SK-N-SH treated with all-trans-retinoic acid at 6 μM for 48 hours (cell line): ENCODE data around the gene CACNA1D.

Source experiments
- ATAC-seq: fragments of 200-7000 bp; cut with Tn5 transposase; 3 replicates; pipeline ENCODE4 v1.9.1; 2020; ENCODE audit warnings: mild to moderate bottlenecking, moderate library complexity
- ARNTL ChIP-seq: fragments of 450-650 bp; formaldehyde crosslinking; IDR thresholded peaks from 2 replicates; pipeline ENCODE4 v1.5.0; 2020; ENCODE audit warnings: low read depth, mild to moderate bottlenecking, moderate library complexity, borderline replicate concordance
- CSDC2 ChIP-seq: fragments of 250-450 bp; sonication (Bioruptor Pico); IDR thresholded peaks from 2 replicates; pipeline ENCODE4 v1.5.0; 2020; ENCODE audit warnings: mild to moderate bottlenecking, moderate library complexity
- ESRRG ChIP-seq: fragments of 250-450 bp; sonication (Bioruptor Pico); IDR thresholded peaks from 2 replicates; pipeline ENCODE4 v1.6.1; 2021; ENCODE audit warnings: mild to moderate bottlenecking
- GLIS3 ChIP-seq: fragments of 250-450 bp; sonication (Bioruptor Pico); IDR thresholded peaks from 2 replicates; pipeline ENCODE4 v1.5.0; 2020; ENCODE audit warnings: mild to moderate bottlenecking, moderate library complexity
- OSR1 ChIP-seq: fragments of 250-450 bp; sonication (Bioruptor Pico); IDR thresholded peaks from 2 replicates; pipeline ENCODE4 v1.8.0; 2022; ENCODE audit warnings: moderate library complexity, mild to moderate bottlenecking, inconsistent platforms
- RARB ChIP-seq: fragments of 250-450 bp; sonication (Bioruptor Pico); IDR thresholded peaks from 2 replicates; pipeline ENCODE4 v1.8.0; 2021; ENCODE audit warnings: mild to moderate bottlenecking, moderate library complexity
- SNAI2 ChIP-seq: fragments of 250-450 bp; sonication (Bioruptor Pico); IDR thresholded peaks from 2 replicates; pipeline ENCODE4 v1.5.0; 2020; ENCODE audit warnings: mild to moderate bottlenecking, moderate library complexity
- TCF4 ChIP-seq: fragments of 250-450 bp; sonication (Bioruptor Pico); IDR thresholded peaks from 2 replicates; pipeline ENCODE4 v1.8.0; 2021; ENCODE audit warnings: mild to moderate bottlenecking, moderate library complexity, borderline replicate concordance
- ZFP3 ChIP-seq: fragments of 250-450 bp; sonication (Bioruptor Pico); IDR thresholded peaks from 2 replicates; pipeline ENCODE4 v1.5.0; 2020; ENCODE audit warnings: mild to moderate bottlenecking, moderate library complexity
- ZFP30 ChIP-seq: fragments of 450-650 bp; formaldehyde crosslinking; IDR thresholded peaks from 2 replicates; pipeline ENCODE4 v1.5.0; 2022; ENCODE audit warnings: mild to moderate bottlenecking, moderate library complexity
- ZNF565 ChIP-seq: fragments of 450-650 bp; formaldehyde crosslinking; conservative IDR thresholded peaks from 2 replicates; pipeline ENCODE4 v1.5.0; 2020; ENCODE audit warnings: low read depth, mild to moderate bottlenecking, moderate library complexity
- ZNF70 ChIP-seq: fragments of 450-650 bp; formaldehyde crosslinking; IDR thresholded peaks from 2 replicates; pipeline ENCODE4 v1.5.0; 2020; ENCODE audit warnings: mild to moderate bottlenecking, moderate library complexity
- TF ChIP-seq, protein P1 (sequence below): fragments of 250-450 bp; sonication (Bioruptor Pico); IDR thresholded peaks from 2 replicates; pipeline ENCODE4 v1.8.0; 2021; ENCODE audit warnings: low read depth, mild to moderate bottlenecking, moderate library complexity, borderline replicate concordance
- TF ChIP-seq, protein P2 (sequence below): fragments of 250-450 bp; sonication (Bioruptor Pico); IDR thresholded peaks from 2 replicates; pipeline ENCODE4 v1.5.0; 2020; ENCODE audit warnings: mild to moderate bottlenecking, moderate library complexity
- TF ChIP-seq, protein P3 (sequence below): fragments of 250-450 bp; sonication (Bioruptor Pico); IDR thresholded peaks from 2 replicates; pipeline ENCODE4 v1.5.1; 2020; ENCODE audit warnings: low read depth, mild to moderate bottlenecking, moderate library complexity
- TF ChIP-seq, protein P4 (sequence below): fragments of 250-450 bp; sonication (Bioruptor Pico); IDR thresholded peaks from 2 replicates; pipeline ENCODE4 v1.5.1; 2021; ENCODE audit warnings: mild to moderate bottlenecking, moderate library complexity

The CACNA1D gene

DNA sequence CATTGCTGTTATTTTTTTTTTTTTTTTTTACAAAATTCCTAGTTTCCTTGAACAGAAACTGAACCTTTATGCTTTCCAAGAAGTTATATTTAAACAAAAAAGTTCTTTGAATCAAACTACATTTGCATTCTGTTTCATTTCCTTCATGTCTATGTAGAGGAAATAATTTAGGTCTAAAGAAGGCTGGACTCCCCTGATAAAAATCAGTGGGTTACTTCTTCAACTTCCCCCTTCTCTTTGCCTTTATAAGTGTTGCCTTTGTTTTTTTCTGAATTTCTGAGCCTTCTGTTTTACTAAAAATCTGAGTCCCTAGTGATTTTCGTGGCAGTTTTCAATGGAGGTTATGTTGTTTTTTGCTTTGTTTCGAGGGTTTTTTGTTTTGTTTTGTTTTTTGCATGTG lies 199.0 kb downstream of the CACNA1D start:
- no peak for TF ChIP-seq ZFP3 (CRISPR knock-in tag)
- no peak for ATAC-seq

DNA sequence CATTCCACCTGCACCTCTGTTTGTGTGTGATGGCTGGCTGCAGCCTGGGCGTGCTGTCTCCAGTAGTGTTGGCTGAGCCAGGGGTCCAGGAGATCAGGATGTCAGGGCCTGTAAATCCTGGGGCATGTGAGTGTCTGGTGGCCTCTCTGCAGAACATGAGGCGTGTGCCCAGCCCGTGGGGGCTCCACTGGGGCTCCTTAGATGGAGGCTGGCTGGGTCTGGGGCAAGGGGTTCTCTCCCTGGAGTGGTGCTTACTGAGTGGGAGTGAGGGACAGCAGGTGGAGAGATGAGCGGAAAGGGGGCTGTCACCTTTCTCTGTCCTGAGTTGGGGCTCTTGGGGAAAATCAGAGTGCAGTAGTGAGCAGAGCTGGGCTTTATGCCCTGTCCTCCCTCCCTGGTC lies 199.6 kb downstream of the CACNA1D start:
- no peak for ATAC-seq
- no peak for TF ChIP-seq OSR1 (CRISPR knock-in tag)
- TF ChIP-seq ZNF70 (CRISPR knock-in tag) = no peak
- no peak for TF ChIP-seq SNAI2
- TF ChIP-seq, protein P1, sequence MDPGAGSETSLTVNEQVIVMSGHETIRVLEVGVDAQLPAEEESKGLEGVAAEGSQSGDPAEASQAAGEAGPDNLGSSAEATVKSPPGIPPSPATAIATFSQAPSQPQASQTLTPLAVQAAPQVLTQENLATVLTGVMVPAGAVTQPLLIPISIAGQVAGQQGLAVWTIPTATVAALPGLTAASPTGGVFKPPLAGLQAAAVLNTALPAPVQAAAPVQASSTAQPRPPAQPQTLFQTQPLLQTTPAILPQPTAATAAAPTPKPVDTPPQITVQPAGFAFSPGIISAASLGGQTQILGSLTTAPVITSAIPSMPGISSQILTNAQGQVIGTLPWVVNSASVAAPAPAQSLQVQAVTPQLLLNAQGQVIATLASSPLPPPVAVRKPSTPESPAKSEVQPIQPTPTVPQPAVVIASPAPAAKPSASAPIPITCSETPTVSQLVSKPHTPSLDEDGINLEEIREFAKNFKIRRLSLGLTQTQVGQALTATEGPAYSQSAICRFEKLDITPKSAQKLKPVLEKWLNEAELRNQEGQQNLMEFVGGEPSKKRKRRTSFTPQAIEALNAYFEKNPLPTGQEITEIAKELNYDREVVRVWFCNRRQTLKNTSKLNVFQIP (CRISPR knock-in tag) = no peak
- no peak for TF ChIP-seq ZFP30
- TF ChIP-seq ARNTL (CRISPR knock-in tag) = no peak
- TF ChIP-seq, protein P2, sequence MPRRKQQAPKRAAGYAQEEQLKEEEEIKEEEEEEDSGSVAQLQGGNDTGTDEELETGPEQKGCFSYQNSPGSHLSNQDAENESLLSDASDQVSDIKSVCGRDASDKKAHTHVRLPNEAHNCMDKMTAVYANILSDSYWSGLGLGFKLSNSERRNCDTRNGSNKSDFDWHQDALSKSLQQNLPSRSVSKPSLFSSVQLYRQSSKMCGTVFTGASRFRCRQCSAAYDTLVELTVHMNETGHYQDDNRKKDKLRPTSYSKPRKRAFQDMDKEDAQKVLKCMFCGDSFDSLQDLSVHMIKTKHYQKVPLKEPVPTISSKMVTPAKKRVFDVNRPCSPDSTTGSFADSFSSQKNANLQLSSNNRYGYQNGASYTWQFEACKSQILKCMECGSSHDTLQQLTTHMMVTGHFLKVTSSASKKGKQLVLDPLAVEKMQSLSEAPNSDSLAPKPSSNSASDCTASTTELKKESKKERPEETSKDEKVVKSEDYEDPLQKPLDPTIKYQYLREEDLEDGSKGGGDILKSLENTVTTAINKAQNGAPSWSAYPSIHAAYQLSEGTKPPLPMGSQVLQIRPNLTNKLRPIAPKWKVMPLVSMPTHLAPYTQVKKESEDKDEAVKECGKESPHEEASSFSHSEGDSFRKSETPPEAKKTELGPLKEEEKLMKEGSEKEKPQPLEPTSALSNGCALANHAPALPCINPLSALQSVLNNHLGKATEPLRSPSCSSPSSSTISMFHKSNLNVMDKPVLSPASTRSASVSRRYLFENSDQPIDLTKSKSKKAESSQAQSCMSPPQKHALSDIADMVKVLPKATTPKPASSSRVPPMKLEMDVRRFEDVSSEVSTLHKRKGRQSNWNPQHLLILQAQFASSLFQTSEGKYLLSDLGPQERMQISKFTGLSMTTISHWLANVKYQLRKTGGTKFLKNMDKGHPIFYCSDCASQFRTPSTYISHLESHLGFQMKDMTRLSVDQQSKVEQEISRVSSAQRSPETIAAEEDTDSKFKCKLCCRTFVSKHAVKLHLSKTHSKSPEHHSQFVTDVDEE = no peak
- no peak for TF ChIP-seq RARB (CRISPR knock-in tag)
- no peak for TF ChIP-seq CSDC2 (CRISPR knock-in tag)
- TF ChIP-seq TCF4 (CRISPR knock-in tag) = no peak
- TF ChIP-seq, protein P3, sequence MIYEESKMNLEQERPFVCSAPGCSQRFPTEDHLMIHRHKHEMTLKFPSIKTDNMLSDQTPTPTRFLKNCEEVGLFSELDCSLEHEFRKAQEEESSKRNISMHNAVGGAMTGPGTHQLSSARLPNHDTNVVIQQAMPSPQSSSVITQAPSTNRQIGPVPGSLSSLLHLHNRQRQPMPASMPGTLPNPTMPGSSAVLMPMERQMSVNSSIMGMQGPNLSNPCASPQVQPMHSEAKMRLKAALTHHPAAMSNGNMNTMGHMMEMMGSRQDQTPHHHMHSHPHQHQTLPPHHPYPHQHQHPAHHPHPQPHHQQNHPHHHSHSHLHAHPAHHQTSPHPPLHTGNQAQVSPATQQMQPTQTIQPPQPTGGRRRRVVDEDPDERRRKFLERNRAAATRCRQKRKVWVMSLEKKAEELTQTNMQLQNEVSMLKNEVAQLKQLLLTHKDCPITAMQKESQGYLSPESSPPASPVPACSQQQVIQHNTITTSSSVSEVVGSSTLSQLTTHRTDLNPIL = no peak
- no peak for TF ChIP-seq GLIS3 (CRISPR knock-in tag)
- TF ChIP-seq, protein P4, sequence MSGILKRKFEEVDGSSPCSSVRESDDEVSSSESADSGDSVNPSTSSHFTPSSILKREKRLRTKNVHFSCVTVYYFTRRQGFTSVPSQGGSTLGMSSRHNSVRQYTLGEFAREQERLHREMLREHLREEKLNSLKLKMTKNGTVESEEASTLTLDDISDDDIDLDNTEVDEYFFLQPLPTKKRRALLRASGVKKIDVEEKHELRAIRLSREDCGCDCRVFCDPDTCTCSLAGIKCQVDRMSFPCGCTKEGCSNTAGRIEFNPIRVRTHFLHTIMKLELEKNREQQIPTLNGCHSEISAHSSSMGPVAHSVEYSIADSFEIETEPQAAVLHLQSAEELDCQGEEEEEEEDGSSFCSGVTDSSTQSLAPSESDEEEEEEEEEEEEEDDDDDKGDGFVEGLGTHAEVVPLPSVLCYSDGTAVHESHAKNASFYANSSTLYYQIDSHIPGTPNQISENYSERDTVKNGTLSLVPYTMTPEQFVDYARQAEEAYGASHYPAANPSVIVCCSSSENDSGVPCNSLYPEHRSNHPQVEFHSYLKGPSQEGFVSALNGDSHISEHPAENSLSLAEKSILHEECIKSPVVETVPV (CRISPR knock-in tag) = no peak

DNA sequence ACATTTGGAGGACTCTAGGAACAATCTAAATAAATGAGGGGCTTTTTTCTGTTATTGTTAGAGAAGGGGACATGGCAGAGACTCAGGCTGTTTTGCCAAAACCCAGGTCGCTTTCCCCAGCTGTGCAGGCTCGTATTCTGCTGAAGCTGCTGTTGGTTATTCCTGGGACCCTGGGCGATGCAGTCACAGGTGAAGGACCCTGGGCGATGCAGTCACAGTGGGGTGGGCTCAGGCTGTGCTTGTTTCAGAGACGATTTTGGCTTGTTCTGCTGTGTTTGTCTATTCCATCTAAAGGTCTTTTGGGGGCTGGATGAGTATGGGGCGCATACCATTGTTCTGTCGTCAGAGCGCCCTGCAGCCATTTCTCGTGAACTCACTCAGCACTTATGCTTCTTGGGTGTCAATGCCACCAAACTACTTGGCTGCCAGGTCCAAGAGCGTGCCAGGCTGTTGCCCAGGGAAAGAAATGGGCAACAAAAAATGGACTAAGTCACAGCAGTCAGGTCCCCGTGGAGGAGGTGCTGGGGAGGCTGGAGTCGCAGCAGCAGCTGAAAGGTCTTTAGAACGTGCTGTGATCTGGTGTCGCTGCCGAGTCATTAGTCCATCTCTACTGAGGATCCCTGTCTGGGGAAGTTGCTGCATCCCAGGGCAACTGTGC lies 200.4 kb downstream of the CACNA1D start:
- no peak for ATAC-seq
- TF ChIP-seq, protein P4 (CRISPR knock-in tag) = no peak
- TF ChIP-seq, protein P2 = no peak
- TF ChIP-seq ZNF565 (CRISPR knock-in tag) (no peak), ESRRG (CRISPR knock-in tag) (no peak), ZFP30 (no peak)

- TF ChIP-seq SNAI2 = no peak
- no peak for ATAC-seq
Measured at GRCh38 chr3:53695324-53695690, 200.9 kb downstream of the CACNA1D start.
